SJSA1 (cell line): ENCODE results near the gene LRRC4C. TPM values are rescaled to one million over a fixed set of nuclear protein-coding genes. Genes with fewer than 3 reads are reported as not detected.
"Not testable (repeated sequence)": the region's sequence is repeated elsewhere in the genome, so short reads cannot be mapped to it uniquely, and the experiment has no call there.

Experiments
- DNase-seq, 2 experiments: peaks; one replicate each; pipeline ENCODE4 v3.0.0-alpha.2; 2015 to 2020; ENCODE audit warnings: low spot score in 2 of 2, low read depth in 1 of 2
- H3K27ac ChIP-seq: fragments of 250-450 bp; sonication (Bioruptor Pico); 2 replicates; pipeline ENCODE4 v1.5.1; 2020; ENCODE audit warnings: mild to moderate bottlenecking, moderate library complexity
- H3K27me3 ChIP-seq: fragments of 250-450 bp; sonication (Bioruptor Pico); replicated peaks from 2 replicates; pipeline ENCODE4 v1.5.1; 2020; ENCODE audit warnings: mild to moderate bottlenecking, moderate library complexity
- H3K36me3 ChIP-seq: fragments of 250-450 bp; sonication (Bioruptor Pico); 2 replicates; pipeline ENCODE4 v1.5.1; 2020; ENCODE audit warnings: mild to moderate bottlenecking
- H3K4me1 ChIP-seq: fragments of 250-450 bp; sonication (Bioruptor Pico); replicated peaks from 2 replicates; pipeline ENCODE4 v1.6.1; 2021; ENCODE audit warnings: mild to moderate bottlenecking
- H3K4me3 ChIP-seq: fragments of 250-450 bp; sonication (Bioruptor Pico); 2 replicates; pipeline ENCODE4 v1.5.1; 2020; ENCODE audit warnings: mild to moderate bottlenecking
- H3K9me3 ChIP-seq: fragments of 250-450 bp; sonication (Bioruptor Pico); replicated peaks from 2 replicates; pipeline ENCODE4 v1.5.1; 2020; ENCODE audit warnings: mild to moderate bottlenecking
- total RNA-seq: library from RNA; depleted of rRNA; stranded (reverse); fragments of >200 nt; shearing (Covaris generic); gene quantifications from 2 replicates; pipeline ENCODE4 v1.2.3, GENCODE V29; 2014

Gene LRRC4C
- total RNA-seq, 1 experiment from 2014 or later: not detected

DNA sequence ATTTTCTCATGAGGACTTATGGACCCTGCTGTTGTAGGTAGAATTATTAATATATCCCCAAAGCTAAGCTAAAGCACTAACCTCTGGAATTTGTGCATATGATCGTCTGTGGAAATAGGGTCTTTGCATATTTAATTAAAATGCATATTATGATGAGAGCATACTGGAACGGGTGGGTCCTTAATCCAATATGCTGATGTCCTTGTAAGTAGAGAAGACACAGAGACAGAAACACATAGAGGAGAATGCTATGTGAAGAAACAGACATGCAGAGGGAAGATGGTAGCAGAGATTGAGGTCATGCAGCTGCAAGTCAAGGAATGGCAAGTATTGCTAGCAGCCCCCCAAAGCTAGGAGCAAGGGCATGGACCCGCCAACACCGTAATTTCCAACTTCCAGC, 439.2 kb downstream of the LRRC4C start:
- no peaks in the 10 kb centered on the region for H3K36me3 ChIP-seq
- 0 out of 2 replicates have a peak, but pooled peaks cover 4% of the 10 kb centered on the region for H3K9me3 ChIP-seq
- H3K4me3 ChIP-seq: no peak overlapping the region
- peaks cover 19% of the 10 kb centered on the region for H3K27me3 ChIP-seq
- no peak overlapping the region for H3K27ac ChIP-seq
- no peaks in the 10 kb centered on the region for H3K4me1 ChIP-seq
- DNase-seq: no peak

GRCh38 chr11:41019666-41020065, 439.8 kb downstream of the LRRC4C start:
- H3K9me3 ChIP-seq, H3K4me3 ChIP-seq, DNase-seq, H3K36me3 ChIP-seq, H3K27ac ChIP-seq, H3K4me1 ChIP-seq: not testable (repeated sequence)
- H3K27me3 ChIP-seq: peaks cover 19% of the 10 kb centered on the region

- Histone ChIP-seq H3K4me3 (no peak overlapping the region), H3K4me1 (no peaks in the 10 kb centered on the region), H3K9me3 (no peaks in the 10 kb centered on the region), H3K27ac (no peak overlapping the region), H3K27me3 (peaks cover 19% of the 10 kb centered on the region), H3K36me3 (no peaks in the 10 kb centered on the region)
- no peak for DNase-seq
Observed at GRCh38 chr11:41018224-41018623, 441.2 kb downstream of the LRRC4C start.

GRCh38 chr11:41010361-41011050, 448.9 kb downstream of the LRRC4C start:
- H3K27ac ChIP-seq: no peak overlapping the region
- H3K4me3 ChIP-seq: no peak overlapping the region
- peaks cover 3% of the 10 kb centered on the region; the same call in 1 of the 2 replicates for H3K27me3 ChIP-seq
- H3K36me3 ChIP-seq: no peaks in the 10 kb centered on the region
- H3K4me1 ChIP-seq: no peaks in the 10 kb centered on the region
- no peak for DNase-seq
- H3K9me3 ChIP-seq: no peaks in the 10 kb centered on the region; the same call in 1 of the 2 replicates

GRCh38 chr11:41005986-41006385, 453.5 kb downstream of the LRRC4C start:
- peaks cover 15% of the 10 kb centered on the region for H3K4me1 ChIP-seq
- no peaks in the 10 kb centered on the region for H3K36me3 ChIP-seq
- no peak overlapping the region for H3K27ac ChIP-seq
- no peak for DNase-seq
- no peaks in the 10 kb centered on the region; the same call in 1 of the 2 replicates for H3K9me3 ChIP-seq
- no peaks in the 10 kb centered on the region for H3K27me3 ChIP-seq
- no peak overlapping the region for H3K4me3 ChIP-seq

DNA sequence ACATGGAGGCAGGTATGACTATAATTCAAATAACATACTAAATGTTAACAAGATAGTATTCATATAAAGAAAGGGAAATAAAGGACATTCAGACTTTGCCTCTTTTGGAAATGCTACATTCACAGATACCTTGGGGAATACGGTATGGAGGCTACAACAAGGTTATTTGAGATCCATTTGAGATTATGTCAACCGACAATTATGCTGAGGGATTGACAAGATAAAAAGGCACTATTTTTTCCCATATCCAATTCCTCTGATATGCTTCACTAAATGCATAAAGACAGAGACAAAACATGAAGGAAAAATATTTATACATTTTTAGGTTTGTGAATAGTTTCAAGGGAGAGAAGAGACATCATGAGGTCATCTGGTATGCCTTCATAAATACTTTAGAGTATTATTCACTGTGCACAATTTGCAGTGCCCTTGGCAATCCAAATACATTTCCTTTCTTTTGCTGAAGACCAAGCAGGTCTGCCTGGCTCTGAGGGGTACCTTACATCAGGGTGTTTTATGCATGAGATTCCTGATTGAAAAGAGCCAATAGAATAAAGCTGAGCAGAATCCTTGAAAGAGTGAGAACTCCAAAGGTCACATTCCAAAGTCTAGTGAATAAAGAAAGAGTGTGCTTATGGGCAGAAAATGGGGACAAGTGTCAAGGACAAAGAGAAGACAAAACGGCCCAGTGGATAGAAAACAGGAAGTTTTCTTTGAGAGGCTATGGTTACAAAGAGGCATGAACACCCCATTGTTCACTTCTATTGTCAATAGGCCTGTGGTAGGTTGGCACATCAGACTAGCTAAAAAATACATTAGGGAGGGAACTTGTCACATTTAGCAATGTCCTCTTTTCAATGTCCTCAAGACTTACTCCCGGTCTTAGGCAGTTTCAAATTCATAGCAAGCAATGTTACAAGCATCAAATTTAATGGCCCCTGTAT, 455.8 kb downstream of the LRRC4C start:
- Histone ChIP-seq H3K27ac (peak overlapping the region; percentile 73), H3K36me3 (no peaks in the 10 kb centered on the region), H3K4me1 (peaks cover 15% of the 10 kb centered on the region), H3K27me3 (no peaks in the 10 kb centered on the region), H3K4me3 (no peak overlapping the region), H3K9me3 (no peaks in the 10 kb centered on the region; the same call in 1 of the 2 replicates)
- DNase-seq: peak; percentile 54 to 73

GRCh38 chr11:40998920-40999319, 460.5 kb downstream of the LRRC4C start:
- no peak overlapping the region for H3K27ac ChIP-seq
- H3K4me1 ChIP-seq: peaks cover 8% of the 10 kb centered on the region
- H3K4me3 ChIP-seq: no peak overlapping the region
- no peak for DNase-seq
- peaks cover 21% of the 10 kb centered on the region for H3K27me3 ChIP-seq
- H3K36me3 ChIP-seq: no peaks in the 10 kb centered on the region
- H3K9me3 ChIP-seq: no peaks in the 10 kb centered on the region; the same call in 1 of the 2 replicates

DNA sequence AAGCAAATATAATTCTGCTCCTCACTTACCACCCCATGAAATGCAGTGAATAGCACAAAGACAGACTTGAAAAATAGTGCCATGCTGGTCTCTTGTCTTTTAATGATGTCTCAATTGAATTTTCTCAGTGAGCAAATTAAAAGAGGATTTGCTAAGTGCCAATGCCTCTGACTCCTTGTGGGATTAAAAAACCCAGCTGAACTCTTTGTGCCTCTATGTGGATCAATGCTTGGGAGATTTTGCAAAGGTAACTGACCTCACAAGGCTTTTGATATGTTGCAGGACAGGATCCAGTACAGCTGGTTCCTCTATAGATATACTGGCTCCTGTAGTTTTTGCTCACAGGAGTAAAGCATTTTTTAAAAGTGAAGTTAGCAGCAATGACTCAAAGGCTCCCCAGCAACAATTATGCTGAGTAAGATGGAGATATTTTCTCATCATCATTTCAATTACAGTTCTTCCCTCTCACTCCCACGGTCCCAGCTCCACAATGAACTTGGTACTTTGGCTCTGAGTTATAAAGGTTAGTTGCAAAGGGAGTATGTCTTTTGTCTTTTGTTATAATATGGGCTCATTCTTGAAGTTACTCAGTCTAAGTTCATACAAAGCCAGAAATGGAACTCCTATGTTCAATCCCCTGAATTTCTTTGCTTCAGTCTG, 471.5 kb downstream of the LRRC4C start:
- H3K27ac ChIP-seq: no peak overlapping the region
- no peaks in the 10 kb centered on the region for H3K36me3 ChIP-seq
- H3K4me3 ChIP-seq: no peak overlapping the region
- no peaks in the 10 kb centered on the region for H3K4me1 ChIP-seq
- no peak for DNase-seq
- H3K9me3 ChIP-seq: no peaks in the 10 kb centered on the region
- peaks cover 5% of the 10 kb centered on the region; the same call in 1 of the 2 replicates for H3K27me3 ChIP-seq

GRCh38 chr11:40986320-40986719, 473.1 kb downstream of the LRRC4C start:
- H3K4me3 ChIP-seq: no peak overlapping the region
- H3K27ac ChIP-seq: no peak overlapping the region
- no peaks in the 10 kb centered on the region for H3K9me3 ChIP-seq
- H3K4me1 ChIP-seq: no peaks in the 10 kb centered on the region
- DNase-seq: no peak
- H3K27me3 ChIP-seq: peaks cover 5% of the 10 kb centered on the region; the same call in 1 of the 2 replicates
- H3K36me3 ChIP-seq: no peaks in the 10 kb centered on the region

- H3K9me3 ChIP-seq: peaks cover 8% of the 10 kb centered on the region; the same call in 1 of the 2 replicates
- H3K4me3 ChIP-seq: no peak overlapping the region
- H3K27ac ChIP-seq: no peak overlapping the region
- peaks cover 7% of the 10 kb centered on the region; the same call in 1 of the 2 replicates for H3K27me3 ChIP-seq
- no peaks in the 10 kb centered on the region for H3K4me1 ChIP-seq
- H3K36me3 ChIP-seq: no peaks in the 10 kb centered on the region
- no peak for DNase-seq
Observed at GRCh38 chr11:40975076-40975475, 484.4 kb downstream of the LRRC4C start.

DNA sequence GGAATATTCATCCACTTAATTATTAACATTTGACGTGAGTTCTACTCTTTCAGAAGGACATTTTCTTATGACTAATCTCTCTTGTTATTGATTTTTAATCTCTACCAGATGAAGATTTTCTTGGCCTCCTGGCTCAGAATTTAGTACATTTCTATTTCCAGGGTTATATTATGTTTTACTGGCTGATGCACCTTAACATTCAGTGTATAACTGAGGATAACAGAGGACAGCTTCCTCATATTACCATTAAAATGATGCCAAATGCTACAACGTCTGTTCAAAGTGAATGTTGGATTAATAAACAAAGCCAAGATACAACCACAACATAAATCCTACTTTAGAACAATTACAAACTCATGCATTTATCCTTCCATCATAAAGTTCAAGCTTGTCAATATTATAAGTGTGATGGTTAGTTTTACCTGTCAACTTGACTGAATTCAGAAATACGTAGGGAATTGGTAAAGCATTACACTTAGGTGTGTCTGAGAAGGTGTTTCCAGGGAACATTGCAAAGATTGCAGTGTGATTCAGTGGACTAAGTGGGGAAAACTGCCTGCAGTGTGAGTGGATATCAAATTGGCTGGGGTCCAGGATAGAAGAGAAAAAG, 485.2 kb downstream of the LRRC4C start:
- Histone ChIP-seq H3K36me3 (no peaks in the 10 kb centered on the region), H3K27me3 (peaks cover 6% of the 10 kb centered on the region; the same call in 1 of the 2 replicates), H3K9me3 (peaks cover 13% of the 10 kb centered on the region; the same call in 1 of the 2 replicates), H3K4me3 (no peak overlapping the region), H3K4me1 (no peaks in the 10 kb centered on the region), H3K27ac (no peak overlapping the region)
- DNase-seq: no peak

DNA sequence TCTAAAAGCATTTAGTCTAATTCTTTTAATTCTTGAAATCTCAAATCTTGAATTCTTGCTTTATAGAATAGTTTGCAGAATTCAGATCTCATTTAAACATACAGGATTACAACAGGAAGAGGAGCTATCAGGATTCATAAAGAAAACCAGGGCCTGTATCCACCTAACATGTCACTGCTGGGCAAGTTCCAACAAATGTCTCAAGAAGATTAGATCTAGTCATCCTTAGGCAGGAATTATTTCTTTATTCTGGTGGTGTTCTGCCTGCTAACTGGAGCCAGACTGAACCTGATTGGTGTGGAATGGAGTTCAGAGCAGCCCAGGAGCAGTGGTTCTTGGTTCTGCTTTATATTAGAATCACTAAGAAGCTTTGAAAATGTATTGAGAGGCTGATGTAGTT, 500.7 kb downstream of the LRRC4C start:
- Histone ChIP-seq H3K9me3 (no peaks in the 10 kb centered on the region), H3K27ac (no peak overlapping the region), H3K4me1 (no peaks in the 10 kb centered on the region), H3K36me3 (no peaks in the 10 kb centered on the region), H3K4me3 (no peak overlapping the region), H3K27me3 (peaks cover 44% of the 10 kb centered on the region)
- no peak for DNase-seq

GRCh38 chr11:40952479-40952878, 507.0 kb downstream of the LRRC4C start:
- no peak for DNase-seq
- Histone ChIP-seq H3K27me3 (peaks cover 29% of the 10 kb centered on the region), H3K4me1 (no peaks in the 10 kb centered on the region), H3K9me3 (no peaks in the 10 kb centered on the region), H3K4me3 (no peak overlapping the region), H3K36me3 (no peaks in the 10 kb centered on the region), H3K27ac (no peak overlapping the region)
